T-helper 22 cell (primary cell): ENCODE measurements around the gene TMEM132D.

ENCODE experiments used
- DNase-seq: peaks from one replicate; pipeline ENCODE4 v3.0.0-alpha.2; 2020; ENCODE audit warnings: low read depth

TMEM132D gene

GRCh38 chr12:129179941-129180553, 723.8 kb downstream of the TMEM132D start:
- DNase-seq = no peak

- DNase-seq = no peak
These were observed 733.9 kb downstream of the TMEM132D start for GRCh38 chr12:129169928-129170327.

GRCh38 chr12:129163861-129164260, 740.0 kb downstream of the TMEM132D start:
- no peak for DNase-seq

GRCh38 chr12:129163461-129163860, 740.4 kb downstream of the TMEM132D start:
- no peak for DNase-seq

- DNase-seq = no peak
These were observed 741.0 kb downstream of the TMEM132D start for GRCh38 chr12:129162805-129163204.

- DNase-seq = no peak
These were observed 742.3 kb downstream of the TMEM132D start for GRCh38 chr12:129161511-129161910.

GRCh38 chr12:129160282-129160681, 743.5 kb downstream of the TMEM132D start:
- DNase-seq = no peak

GRCh38 chr12:129152351-129153104, 751.3 kb downstream of the TMEM132D start:
- DNase-seq = no peak

- DNase-seq = no peak
These were observed 753.1 kb downstream of the TMEM132D start for GRCh38 chr12:129150721-129151120.

GRCh38 chr12:129145381-129145780, 758.4 kb downstream of the TMEM132D start:
- no peak for DNase-seq

GRCh38 chr12:129138776-129139175, 765.0 kb downstream of the TMEM132D start:
- no peak for DNase-seq

- DNase-seq = no peak
These were observed 767.0 kb downstream of the TMEM132D start for GRCh38 chr12:129136694-129137325.

- DNase-seq = no peak
These were observed 776.1 kb downstream of the TMEM132D start for GRCh38 chr12:129127771-129128170.

GRCh38 chr12:129127211-129127610, 776.6 kb downstream of the TMEM132D start:
- DNase-seq = no peak

GRCh38 chr12:129119537-129119936, 784.3 kb downstream of the TMEM132D start:
- no peak for DNase-seq

- DNase-seq = no peak
These were observed 788.3 kb downstream of the TMEM132D start for GRCh38 chr12:129115558-129115957.

GRCh38 chr12:129110575-129110974, 793.2 kb downstream of the TMEM132D start:
- DNase-seq = no peak

GRCh38 chr12:129109174-129110001, 794.4 kb downstream of the TMEM132D start:
- no peak for DNase-seq

- DNase-seq = no peak
These were observed 797.1 kb downstream of the TMEM132D start for GRCh38 chr12:129106772-129107171.

- no peak for DNase-seq
These were observed 800.6 kb downstream of the TMEM132D start for GRCh38 chr12:129103231-129103630.

- no peak for DNase-seq
These were observed 801.6 kb downstream of the TMEM132D start for GRCh38 chr12:129102233-129102632.

- DNase-seq = no peak
These were observed 802.0 kb downstream of the TMEM132D start for GRCh38 chr12:129101816-129102215.
